ENCODE data around the gene BTBD8. TPM values are rescaled to one million over a fixed set of nuclear protein-coding genes. Genes with fewer than 3 reads are reported as not detected.

The BTBD8 gene
- total RNA-seq, 1 donor, result 4.3 TPM

GRCh38 chr1:92230736-92231135, 150.6 kb downstream of the BTBD8 start:
- H3K4me3 ChIP-seq (ENCODE audit: low read depth, low read length), result no peak overlapping the region
- no peak for DNase-seq (ENCODE audit: low read depth)
- TF ChIP-seq CTCF (IDR thresholded peaks at IDR 0.05; ENCODE audit: insufficient read depth, low read depth, low read length), result no peak

Other genes starting within 250 kb of the BTBD8 start
- 15.8 and 17.7 TPM in 2 replicates for gene TGFBR3, start 194.2 kb upstream of the BTBD8 start, total RNA-seq
- under 0.01 and 0.97 TPM in 2 replicates for gene BRDT, start 130.9 kb upstream of the BTBD8 start, total RNA-seq
- 0.43 and 1.9 TPM in 2 replicates for gene EPHX4, start 50.4 kb upstream of the BTBD8 start, total RNA-seq
- gene SETSIP, start 4.9 kb upstream of the BTBD8 start, total RNA-seq, result 0.32 and 0.43 TPM in 2 replicates
- not detected in 2 replicates for gene C1orf146, start 137.6 kb downstream of the BTBD8 start, total RNA-seq
- gene GLMN, start 218.6 kb downstream of the BTBD8 start, total RNA-seq, result 10.3 and 16.4 TPM in 2 replicates
- gene RPAP2, start 218.7 kb downstream of the BTBD8 start, total RNA-seq, result 5.5 and 9.9 TPM in 2 replicates

All from fibroblast of villous mesenchyme (primary cell).